Choroid plexus epithelial cell (primary cell): ENCODE results near the gene CCL26.
"Not testable (repeated sequence)": the region's sequence is repeated elsewhere in the genome, so short reads cannot be mapped to it uniquely, and the experiment has no call there.

Experiments used
- DNase-seq: peaks from one replicate; pipeline ENCODE4 v3.0.0-alpha.2; 2010; ENCODE audit warnings: low read depth
- H3K4me3 ChIP-seq: 2 replicates; pipeline ENCODE4 v1.5.1; 2011; ENCODE audit warnings: low read depth, mild to moderate bottlenecking, control low read depth, low read length, moderate library complexity
- TF ChIP-seq, protein P1 (sequence below): conservative IDR thresholded peaks from 2 replicates; pipeline ENCODE4 v1.5.1; 2011; ENCODE audit warnings: low read depth, mild to moderate bottlenecking, control low read depth, inconsistent platforms, low read length, moderate library complexity

Gene CCL26

DNA sequence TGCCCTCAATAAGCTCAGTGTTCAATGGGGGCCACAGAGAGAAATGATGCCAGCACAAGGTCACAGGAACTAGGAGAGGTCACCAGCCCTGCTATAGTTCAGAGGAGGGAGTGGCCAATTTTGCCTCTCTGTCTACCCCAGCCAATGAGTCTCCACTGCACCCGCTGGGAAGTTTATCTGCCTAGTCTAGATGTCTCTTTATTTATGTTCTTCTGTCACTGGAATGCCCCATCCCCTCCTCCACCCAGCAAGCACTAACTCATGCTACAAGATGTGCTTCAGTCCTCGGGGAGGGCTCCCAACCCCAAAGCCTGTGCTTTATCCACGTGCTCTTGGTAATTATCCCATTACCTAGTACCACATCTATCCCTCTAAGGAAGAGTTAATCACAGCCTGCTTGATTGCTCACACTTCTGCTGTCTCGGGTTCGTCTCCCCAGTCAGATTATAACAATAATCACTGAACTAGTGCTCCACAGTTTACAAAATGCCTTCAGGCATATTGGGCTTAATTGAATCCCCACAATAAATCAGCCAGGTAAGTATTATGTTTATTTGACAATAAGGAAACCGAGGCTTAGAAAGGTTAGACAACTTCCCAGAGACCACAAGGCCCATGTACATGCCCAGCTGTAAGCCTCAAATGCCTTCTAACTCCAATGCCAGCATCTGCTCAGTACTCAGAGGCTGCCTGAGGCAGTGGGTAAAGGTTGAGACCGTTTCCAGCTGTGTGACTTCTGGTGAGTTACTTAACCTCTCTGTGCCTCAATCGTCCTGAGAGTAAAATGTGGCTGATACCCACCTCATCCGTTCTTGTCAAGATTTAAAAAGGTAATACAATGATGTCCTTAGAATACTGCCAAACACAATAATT is 37.2 kb downstream of the CCL26 start:
- H3K4me3 ChIP-seq: no peak overlapping the region
- DNase-seq: peak; percentile 92
- TF ChIP-seq, protein P1, sequence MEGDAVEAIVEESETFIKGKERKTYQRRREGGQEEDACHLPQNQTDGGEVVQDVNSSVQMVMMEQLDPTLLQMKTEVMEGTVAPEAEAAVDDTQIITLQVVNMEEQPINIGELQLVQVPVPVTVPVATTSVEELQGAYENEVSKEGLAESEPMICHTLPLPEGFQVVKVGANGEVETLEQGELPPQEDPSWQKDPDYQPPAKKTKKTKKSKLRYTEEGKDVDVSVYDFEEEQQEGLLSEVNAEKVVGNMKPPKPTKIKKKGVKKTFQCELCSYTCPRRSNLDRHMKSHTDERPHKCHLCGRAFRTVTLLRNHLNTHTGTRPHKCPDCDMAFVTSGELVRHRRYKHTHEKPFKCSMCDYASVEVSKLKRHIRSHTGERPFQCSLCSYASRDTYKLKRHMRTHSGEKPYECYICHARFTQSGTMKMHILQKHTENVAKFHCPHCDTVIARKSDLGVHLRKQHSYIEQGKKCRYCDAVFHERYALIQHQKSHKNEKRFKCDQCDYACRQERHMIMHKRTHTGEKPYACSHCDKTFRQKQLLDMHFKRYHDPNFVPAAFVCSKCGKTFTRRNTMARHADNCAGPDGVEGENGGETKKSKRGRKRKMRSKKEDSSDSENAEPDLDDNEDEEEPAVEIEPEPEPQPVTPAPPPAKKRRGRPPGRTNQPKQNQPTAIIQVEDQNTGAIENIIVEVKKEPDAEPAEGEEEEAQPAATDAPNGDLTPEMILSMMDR: no peak

GRCh38 chr7:75732764-75733630 is 39.0 kb downstream of the CCL26 start:
- DNase-seq: peak; percentile 82
- no peak overlapping the region for H3K4me3 ChIP-seq
- TF ChIP-seq, protein P1: peak; percentile 1

DNA sequence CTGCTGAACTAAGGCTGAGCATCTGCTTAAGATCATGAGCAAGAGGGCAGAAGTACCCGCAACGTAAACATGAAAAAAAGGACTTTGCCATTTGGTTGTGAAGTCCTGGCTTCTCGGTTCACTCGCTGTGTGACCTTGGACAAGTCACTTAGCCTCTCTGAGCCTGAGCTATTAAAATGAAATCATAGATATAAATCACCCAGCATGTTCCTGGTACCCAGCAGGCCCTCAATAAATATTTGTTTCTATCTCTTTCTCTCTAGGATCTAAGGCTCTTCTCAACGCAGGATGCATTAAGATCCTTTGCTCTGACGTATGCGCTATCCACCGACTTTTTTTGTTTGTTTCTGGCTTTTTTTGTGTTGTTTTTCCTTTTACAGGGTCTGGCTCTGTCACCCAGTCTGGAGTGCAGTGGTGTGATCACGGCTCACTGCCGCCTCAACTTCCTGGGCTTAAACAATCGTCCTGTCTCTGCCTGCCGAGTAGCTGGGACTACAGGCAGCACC is 39.9 kb downstream of the CCL26 start:
- no peak for DNase-seq
- TF ChIP-seq, protein P1: no peak
- no peak overlapping the region for H3K4me3 ChIP-seq

GRCh38 chr7:75729851-75730274 is 42.1 kb downstream of the CCL26 start:
- no peak overlapping the region for H3K4me3 ChIP-seq
- TF ChIP-seq, protein P1: no peak
- no peak for DNase-seq

DNA sequence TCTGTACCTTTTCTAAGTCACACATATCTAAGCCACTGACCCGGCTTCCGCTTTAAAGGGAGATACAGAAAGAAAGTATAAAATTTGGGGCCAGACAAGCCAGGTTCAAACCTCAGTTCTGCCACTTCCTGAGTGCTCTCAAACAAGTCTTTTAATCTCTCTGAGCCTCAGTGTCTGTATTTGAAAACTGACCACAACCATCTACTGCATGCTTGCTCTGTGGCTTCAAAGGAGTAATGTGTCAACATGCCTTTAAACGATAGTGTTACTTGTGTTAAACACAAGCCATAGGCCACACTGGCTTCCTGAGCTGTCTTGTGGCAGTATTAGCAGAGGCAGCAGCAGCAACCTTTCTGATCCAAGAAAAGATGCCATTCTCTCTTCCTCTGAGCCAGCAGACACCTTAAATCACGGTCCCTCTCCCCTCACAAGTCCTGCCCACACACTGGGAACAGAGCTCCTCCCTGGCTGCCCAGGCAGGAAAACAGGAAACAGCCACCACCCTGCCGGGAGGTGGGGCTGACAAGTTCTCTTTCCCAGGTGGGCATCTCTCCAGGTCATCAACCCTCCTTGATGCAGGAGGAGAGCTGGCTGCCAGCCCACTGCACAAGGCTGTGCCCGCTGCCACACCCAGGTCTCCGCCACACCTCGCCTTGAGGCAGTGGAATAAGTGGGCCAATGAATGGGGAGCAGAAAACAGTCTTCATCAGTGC is 44.0 kb downstream of the CCL26 start:
- no peak overlapping the region for H3K4me3 ChIP-seq
- TF ChIP-seq, protein P1: no peak
- DNase-seq: peak; percentile 78

DNA sequence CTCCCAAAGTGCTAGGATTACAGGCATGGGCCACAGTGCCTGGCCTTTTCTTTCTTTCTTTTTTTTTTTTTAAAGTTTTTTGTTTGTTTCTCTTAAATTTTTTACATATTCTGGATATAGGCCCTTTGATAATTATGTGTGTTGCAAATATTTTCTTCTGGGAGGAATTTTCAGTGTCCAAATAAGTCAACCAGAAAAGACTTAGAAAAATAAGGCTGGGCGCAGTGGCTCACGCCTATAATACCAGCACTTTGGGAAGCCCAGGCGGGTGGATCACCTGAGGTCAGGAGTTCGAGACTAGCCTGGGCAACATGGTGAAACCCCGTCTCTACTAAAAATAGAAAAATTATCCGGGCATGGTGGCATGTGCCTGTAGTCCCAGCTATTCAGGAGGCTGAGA is 44.7 kb downstream of the CCL26 start:
- not testable (repeated sequence) for DNase-seq, H3K4me3 ChIP-seq

DNA sequence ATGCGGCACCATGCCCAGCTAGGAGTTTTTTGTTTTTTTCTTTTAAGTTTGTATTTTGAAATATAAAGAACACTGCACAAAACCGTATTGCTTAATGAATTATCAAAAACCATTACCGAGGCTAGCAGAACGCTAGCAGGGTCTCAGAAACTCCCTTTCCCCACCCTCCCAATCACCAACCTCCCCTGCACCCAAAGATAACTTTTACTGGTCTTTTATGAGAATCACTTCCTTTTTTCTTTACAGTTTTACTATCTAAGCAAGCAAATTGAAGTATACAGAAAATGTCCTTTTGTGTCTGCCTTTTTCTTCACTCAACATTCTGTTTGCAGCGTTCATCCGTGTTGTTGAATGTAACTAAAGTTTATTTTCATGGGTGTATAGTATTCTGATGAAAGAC is 46.7 kb downstream of the CCL26 start:
- H3K4me3 ChIP-seq: no peak overlapping the region
- no peak for DNase-seq
- TF ChIP-seq, protein P1: no peak
